Measurements from ENCODE around the gene FAM227A.

DNA sequence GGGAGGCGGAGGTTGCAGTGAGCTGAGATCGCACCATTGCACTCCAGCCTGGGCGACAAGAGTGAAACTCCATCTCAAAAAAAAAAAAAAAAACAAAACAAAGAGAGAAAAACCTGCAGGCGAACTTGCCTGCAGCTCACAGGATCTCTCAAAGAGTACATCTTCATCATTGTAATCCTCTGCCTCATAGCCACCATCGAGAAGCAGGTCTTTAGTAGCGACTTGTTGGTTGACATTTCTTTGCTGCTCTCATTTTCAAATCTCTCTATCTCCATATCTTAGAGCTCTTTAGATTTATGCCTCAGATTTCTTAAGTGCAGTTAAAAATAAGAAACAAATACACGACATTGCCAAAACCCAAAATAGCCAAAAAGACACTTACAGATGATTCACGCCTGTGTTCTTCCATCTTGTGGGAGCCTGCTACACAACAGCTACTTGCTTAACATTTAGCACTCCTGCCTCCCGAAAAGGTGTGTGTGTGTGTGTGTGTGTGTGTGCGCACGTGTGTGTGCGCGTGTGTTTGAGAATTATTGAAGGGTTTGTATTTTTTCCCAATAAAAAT is 14.6 kb downstream of the FAM227A start:
- no peak for TF ChIP-seq POLR2A (IDR thresholded peaks at IDR 0.05)
- TF ChIP-seq, protein P1, sequence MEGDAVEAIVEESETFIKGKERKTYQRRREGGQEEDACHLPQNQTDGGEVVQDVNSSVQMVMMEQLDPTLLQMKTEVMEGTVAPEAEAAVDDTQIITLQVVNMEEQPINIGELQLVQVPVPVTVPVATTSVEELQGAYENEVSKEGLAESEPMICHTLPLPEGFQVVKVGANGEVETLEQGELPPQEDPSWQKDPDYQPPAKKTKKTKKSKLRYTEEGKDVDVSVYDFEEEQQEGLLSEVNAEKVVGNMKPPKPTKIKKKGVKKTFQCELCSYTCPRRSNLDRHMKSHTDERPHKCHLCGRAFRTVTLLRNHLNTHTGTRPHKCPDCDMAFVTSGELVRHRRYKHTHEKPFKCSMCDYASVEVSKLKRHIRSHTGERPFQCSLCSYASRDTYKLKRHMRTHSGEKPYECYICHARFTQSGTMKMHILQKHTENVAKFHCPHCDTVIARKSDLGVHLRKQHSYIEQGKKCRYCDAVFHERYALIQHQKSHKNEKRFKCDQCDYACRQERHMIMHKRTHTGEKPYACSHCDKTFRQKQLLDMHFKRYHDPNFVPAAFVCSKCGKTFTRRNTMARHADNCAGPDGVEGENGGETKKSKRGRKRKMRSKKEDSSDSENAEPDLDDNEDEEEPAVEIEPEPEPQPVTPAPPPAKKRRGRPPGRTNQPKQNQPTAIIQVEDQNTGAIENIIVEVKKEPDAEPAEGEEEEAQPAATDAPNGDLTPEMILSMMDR (IDR thresholded peaks at IDR 0.05) = no peak

Measured in prostate gland (tissue), 2 donors.